ENCODE measurements around the gene SRRD.

SRRD gene

DNA sequence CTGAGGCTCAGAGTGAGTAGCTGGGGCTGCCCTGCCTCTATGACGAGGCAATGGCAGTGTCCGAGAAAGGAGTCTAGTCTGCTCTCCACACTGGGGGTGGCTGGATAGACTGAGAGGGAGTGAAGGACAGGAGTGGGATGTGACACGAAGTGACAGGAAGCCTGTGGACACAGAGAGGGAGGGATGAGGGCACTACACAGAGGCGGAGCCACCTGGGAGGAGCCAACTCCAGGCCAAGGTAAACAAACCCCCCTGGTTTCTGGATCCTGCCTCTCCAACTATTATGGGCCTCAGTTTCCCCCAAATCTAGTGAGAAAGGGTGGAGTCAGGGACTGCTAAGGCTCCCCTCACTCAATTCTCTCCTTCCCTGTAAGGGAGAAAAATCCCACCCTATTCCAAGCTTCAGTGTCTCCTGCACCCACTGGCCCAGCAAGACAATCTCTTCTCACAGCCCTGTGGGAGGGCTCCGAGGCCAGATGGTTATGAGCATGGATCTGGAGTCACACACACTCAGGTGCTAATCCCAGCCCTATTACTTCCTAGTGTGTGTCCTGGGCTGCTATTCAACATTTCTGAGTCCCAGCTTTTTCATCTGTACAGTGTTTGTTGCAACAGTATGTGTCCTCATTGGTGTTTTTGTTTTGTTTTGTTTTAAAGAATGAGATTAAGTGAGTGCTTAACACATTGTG, 29.7 kb upstream of the SRRD start:
- DNase-seq: no peak

- no peak for DNase-seq
Measured at GRCh38 chr22:26457661-26458272, 25.9 kb upstream of the SRRD start.

DNA sequence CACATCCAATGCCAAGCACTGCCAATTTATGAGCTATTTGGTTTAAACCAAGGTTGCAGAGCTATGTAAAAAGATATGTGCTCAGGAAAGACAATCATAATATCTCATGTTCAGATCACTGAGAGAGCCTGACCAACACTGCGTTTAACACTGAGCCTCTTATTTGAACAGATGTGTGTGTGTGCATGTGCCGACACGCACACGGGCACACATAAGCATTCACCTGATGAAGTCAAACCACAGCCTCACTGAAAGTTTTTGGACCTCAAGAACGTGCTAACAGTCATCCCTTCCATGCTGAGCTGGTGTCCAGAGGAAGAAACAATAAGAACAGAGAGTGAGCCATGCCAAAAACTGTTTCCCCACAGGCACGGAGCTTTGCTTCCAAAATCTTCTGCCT, 23.5 kb upstream of the SRRD start:
- no peak for DNase-seq

- peak in 1 of 2 experiments; percentile 55 for DNase-seq
Measured at GRCh38 chr22:26461188-26461810, 22.4 kb upstream of the SRRD start.

DNA sequence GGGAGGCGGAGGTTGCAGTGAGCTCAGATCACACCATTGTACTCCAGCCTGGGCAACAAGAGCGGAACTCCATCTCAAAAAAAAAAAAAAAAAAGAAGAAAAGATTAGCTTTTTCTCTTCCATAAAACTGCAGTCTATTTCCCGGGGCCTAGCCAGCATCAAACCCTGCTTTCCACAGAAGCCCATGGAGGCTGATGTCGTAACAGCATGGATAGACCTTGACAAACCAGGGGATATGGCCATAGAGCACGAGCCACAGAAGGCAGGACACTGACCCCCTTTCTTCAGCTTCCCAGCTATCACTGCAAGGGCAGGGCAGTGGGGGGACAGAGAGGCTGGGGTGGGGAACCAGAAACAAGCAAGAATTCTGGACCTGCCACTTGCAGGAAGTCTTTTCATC, 21.6 kb upstream of the SRRD start:
- no peak for DNase-seq

DNA sequence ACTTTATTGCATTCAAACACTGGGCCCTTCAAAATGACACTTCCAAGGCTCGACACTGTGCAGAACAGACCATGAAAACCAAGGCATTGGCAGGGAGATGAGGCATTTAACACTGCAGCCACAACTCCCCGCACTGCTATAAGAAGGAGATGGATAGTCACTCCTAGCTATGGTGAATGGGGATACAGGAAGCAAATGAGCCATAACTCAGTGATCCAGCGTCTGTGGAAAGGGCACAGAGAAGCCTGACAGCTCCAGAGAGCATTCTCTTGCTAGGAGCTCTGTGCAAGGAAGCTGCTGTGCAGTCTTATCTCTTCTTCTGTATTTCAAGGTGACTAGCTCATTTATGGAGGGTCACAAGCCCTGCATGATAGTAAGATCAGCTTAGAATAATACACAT, 21.0 kb upstream of the SRRD start:
- no peak for DNase-seq

DNA sequence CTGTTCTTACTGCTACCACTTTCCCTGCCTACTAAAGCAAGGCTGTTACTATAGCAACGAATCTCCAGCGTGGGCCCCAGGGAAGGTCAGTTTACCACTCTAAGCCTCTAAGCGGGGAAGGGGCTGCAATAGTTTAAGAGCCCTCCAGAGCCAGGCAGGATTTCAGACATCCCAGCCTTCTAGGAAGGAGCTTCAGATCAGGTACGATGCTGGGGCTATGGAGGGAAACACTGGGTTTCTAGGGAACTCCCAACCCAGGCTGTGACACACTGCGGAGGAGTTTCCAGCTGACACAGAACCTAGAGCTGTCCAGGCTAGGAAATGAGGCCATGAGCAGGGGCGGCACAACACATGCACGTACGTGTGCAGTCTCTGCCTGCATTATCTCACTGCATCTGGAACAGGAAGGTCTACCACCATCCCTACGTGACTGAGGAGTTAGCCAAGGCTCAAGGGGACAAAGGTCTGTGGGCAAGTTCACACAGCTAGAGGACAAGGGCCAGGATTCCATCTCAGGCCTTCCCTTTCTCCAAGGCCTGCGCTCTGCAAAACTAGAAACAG, 20.5 kb upstream of the SRRD start:
- DNase-seq: no peak

GRCh38 chr22:26463688-26464087, 20.0 kb upstream of the SRRD start:
- DNase-seq: no peak

DNA sequence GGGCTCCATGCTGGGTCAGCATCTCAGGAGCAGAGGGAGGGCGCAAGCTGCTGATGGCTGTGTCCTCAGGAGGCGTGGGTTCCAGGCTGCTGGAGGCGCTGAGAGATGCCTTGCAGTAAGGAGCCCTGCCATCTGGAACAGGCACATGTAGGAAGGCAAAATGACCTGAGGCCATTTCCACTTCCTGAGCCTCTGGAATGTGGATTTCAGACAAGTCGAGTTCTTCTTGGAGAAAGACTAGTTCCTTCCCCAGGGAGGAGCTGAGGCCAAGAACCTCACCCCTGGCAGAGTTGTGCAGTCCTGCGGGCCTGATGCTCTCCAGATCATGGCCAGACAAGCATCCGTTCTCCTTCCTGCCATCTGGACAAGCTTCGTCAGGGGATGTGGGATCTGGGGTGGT, 19.4 kb upstream of the SRRD start:
- DNase-seq: peak in 1 of 2 experiments; percentile 78

DNA sequence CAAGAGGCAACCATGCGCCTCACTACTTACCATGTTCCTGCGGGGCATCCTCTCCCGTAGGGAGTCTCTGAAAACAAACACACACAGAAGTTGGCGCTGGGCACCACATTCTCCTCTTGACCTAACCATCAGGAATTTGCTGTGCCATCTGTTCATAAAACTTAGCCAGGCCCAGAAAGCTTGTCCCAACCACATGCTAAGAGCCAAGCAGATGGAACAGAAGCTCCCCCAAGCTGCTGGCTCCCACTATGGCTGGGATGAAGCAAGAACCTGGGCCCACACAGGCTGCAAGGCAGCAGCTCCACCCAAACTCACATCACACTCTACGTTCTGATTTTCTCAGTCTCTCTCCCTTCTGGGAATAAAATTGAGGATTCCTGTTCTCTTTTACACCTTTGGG, 17.5 kb upstream of the SRRD start:
- peak; percentile 92 to 96 for DNase-seq

- DNase-seq: no peak
Measured at GRCh38 chr22:26470807-26471206, 12.9 kb upstream of the SRRD start.

- no peak for DNase-seq
Measured at GRCh38 chr22:26471522-26471921, 12.2 kb upstream of the SRRD start.

- DNase-seq: no peak
Measured at GRCh38 chr22:26474682-26475081, 9.0 kb upstream of the SRRD start.

- DNase-seq: no peak
Measured at GRCh38 chr22:26476705-26477340, 6.9 kb upstream of the SRRD start.

DNA sequence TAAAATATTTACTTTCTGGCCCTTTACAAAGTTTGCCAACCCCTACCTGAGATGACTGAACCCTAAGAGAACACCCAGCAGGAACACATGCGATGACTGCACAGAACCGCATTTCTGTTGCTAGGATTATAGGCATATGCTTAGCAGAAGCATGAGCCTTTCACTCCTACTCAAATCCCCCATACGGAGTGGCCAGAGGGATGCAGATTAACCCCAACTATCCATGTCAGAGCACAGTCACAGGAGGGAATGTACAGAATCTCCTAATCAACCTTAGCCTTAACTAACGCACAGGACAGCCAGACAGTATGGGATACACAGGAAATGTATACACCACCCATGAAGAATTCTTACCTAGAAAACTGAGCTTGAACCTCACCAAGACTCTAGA, 6.3 kb upstream of the SRRD start:
- DNase-seq: no peak

- DNase-seq: no peak
Measured at GRCh38 chr22:26479043-26479791, 4.5 kb upstream of the SRRD start.

DNA sequence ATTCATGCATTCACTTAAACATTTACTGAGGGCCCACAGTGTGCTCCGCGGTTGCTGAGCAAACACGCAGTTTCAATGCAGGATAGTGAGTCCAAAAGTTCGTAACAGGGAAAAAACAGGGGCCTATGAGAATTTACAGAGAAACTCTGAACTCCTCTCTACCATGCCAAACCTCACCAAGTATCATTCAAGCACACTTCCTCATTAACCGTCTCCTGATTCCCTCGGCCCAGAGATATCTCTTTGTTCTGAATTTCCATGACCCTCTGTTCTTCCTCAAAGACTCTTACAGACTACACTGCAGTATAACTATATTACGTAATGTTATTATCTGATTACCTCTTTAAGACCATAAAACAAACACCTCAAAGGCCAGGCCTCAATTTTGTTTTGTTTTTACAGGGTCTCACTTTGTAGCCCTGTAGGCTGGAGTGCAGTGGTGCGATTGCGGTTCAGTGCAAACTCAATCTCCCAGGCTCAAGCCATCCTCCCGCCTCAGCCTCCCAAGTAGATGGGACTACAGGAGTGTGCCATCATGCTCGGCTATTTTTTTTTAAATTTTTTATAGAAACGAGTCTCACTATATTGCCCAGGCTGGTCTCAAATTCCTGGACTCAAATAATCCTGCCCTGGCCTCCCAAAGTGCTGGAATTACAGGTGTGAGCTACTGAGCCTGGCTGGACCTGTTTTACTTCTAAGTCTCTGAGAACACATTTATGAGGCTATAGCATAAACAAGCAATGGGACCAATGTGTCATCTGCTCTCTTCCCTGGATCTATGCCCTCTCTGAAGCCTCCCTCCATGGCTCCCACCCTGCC, 3.7 kb upstream of the SRRD start:
- no peak for DNase-seq

- DNase-seq: no peak
Measured at GRCh38 chr22:26480611-26480932, 3.1 kb upstream of the SRRD start.

DNA sequence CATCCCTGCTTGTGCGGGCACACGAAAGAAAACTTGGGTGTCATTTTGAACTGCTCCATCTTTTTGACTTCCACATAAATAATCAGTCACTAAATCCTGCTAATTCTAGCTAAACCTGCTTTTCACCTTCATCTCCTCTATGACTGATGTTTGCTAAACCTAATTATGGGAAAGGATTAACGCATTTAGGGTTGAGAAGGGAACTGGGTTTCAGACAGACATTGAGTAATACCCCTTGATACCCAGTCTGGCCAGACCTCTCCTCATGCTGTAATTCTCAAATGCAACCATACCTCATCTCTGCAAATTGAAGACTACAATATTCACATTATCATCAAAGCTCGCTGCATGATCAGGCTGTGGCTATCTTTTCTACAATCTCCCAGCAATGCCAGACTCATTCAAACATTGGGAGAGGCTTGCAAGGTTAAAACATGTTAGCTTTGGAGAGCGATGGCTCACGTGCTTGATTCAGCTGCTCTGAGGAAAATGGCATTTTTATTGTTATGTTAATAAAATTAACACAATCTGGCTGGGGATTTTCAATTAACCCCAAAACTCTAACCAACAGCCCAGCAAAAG, 2.5 kb upstream of the SRRD start:
- DNase-seq: no peak

GRCh38 chr22:26481694-26482093, 2.0 kb upstream of the SRRD start:
- DNase-seq: no peak

GRCh38 chr22:26482161-26482560, 1.5 kb upstream of the SRRD start:
- no peak for DNase-seq

GRCh38 chr22:26483043-26483438, 636 bp upstream of the SRRD start:
- DNase-seq: no peak

Measured in NCI-H446 (cell line).